Measurements from ENCODE around the gene DDR1. TPM values are rescaled to one million over a fixed set of nuclear protein-coding genes. Genes with fewer than 3 reads are reported as not detected.

DDR1 gene
- total and polyA plus RNA-seq, 4 experiments from 2014 or later: 1.4 to 13.1 (median 6.6) TPM

DNA sequence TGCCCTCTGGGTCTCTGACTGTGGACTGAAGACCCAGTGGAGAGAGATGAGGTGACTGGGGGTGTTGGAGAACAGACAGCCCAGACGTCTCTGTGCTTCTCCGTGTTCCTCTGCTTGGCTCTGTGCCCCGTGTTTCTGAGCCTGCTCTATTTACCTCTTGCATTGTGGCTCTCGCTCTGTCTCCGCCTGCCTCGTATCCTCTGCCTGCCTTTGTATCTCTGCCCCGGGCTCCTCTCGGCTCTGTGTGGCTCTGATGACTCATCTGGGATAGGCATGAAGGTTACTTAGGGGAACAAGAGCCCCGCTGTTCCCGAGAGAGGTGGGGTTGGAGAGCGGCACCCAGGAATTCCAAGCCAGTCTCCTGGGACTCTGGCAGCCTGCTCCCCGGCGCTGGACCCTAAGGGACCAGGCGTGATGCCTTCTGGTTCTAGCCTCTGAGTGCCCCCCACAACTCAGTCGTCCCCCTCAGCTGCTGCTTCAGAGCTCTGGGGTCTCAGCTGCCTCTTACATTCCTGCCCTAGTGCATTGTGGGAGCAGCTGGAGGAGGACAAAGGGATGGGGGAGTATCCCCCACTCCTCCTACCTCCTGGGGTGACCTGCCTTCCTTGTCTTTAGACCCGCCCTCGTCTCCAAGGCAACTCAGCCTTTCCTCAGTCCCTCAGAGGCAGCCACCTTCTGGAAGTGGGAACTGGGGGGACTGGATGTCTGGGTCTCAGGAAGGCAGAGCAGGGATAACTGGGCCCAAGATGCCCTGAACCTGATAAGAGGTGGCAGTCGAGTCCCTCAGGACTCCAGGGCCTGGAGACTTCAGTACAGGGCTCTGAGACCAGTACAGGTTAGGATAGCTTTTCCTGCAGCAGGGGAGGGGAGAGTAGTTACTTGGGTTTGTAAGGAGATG lies 1.9 kb downstream of the DDR1 start:
- H3K4me1 ChIP-seq (ENCODE audit: insufficient read depth, low read length): peaks cover 31% of the 10 kb centered on the region
- H3K4me3 ChIP-seq (ENCODE audit: low read length in 2 of 2): no peak overlapping the region
- no peaks in the 10 kb centered on the region for H3K9me3 ChIP-seq (ENCODE audit: control insufficient read depth in 1 of 2, low read length in 2 of 2)
- Mint-ChIP-seq H3K4me1 (peaks cover 19 to 34% (median 26%) of the 10 kb centered on the region in 4 donors), H3K27me3 (no peaks in the 10 kb centered on the region), H3K9me3 (no peaks in the 10 kb centered on the region), H3K27ac (peak overlapping the region in 5 of 7 donors; percentile 3 to 82 (median 70)), H3K4me3 (peak overlapping the region; percentile 77 to 87 (median 84)), H3K36me3 (peaks cover 0 to 14% of the 10 kb centered on the region in 2 donors)
- CTCF ChIA-PET (ENCODE audit: partially characterized antibody): interaction anchor here (2.3 to 12.0 kb wide), 2 partner anchors 56 to 194 kb away, joined by 8 to 262 read pairs; no protein-coding TSS in a partner anchor
- intact Hi-C loops (cut with micrococcal nuclease): no loop called here
- DNase-seq: no peak
- H3K36me3 ChIP-seq (ENCODE audit: insufficient read depth, low read length): no peaks in the 10 kb centered on the region
- no peak overlapping the region for H3K27ac ChIP-seq (ENCODE audit: low read depth, low read length)
- POLR2A ChIA-PET (ENCODE audit: partially characterized antibody): no interaction called here
- H3K27me3 ChIP-seq (ENCODE audit: insufficient read depth, low read length): no peaks in the 10 kb centered on the region

DNA sequence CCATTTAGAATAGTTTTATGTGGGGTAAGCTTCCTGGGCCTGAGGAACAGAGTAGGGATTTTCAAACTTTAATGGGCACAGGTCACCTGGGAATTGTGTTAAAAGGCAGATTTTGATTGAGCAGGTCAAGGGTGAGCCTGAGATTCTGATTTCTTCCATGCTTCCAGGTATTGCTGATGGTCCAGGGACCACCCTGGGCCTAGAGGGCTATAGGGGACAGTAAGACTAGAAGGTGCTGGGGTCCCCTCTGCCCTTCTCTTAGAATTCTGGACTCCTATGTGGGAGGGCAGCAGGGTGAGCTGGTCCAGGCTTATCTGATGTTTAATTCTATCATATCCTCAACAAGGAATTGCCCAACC lies 2.6 kb downstream of the DDR1 start:
- Histone ChIP-seq H3K27me3 (ENCODE audit: insufficient read depth, low read length) (no peaks in the 10 kb centered on the region), H3K27ac (ENCODE audit: low read depth, low read length) (no peak overlapping the region), H3K4me1 (ENCODE audit: insufficient read depth, low read length) (peaks cover 31% of the 10 kb centered on the region), H3K36me3 (ENCODE audit: insufficient read depth, low read length) (no peaks in the 10 kb centered on the region), H3K9me3 (ENCODE audit: control insufficient read depth in 1 of 2, low read length in 2 of 2) (no peaks in the 10 kb centered on the region), H3K4me3 (ENCODE audit: low read length in 2 of 2) (no peak overlapping the region)
- intact Hi-C loops (cut with micrococcal nuclease): no loop called here
- POLR2A ChIA-PET (ENCODE audit: partially characterized antibody): no interaction called here
- no peak for DNase-seq
- Mint-ChIP-seq H3K9me3 (no peaks in the 10 kb centered on the region), H3K27me3 (no peaks in the 10 kb centered on the region), H3K4me3 (peak overlapping the region in 1 of 8 donors; percentile 27), H3K27ac (no peak overlapping the region), H3K36me3 (peaks cover 0 to 14% of the 10 kb centered on the region in 2 donors), H3K4me1 (peaks cover 19 to 34% (median 26%) of the 10 kb centered on the region in 4 donors)
- CTCF ChIA-PET (ENCODE audit: partially characterized antibody): interaction anchor here (12.0 kb wide), 1 partner anchor 56 kb away, joined by 262 read pairs; no protein-coding TSS in a partner anchor

DNA sequence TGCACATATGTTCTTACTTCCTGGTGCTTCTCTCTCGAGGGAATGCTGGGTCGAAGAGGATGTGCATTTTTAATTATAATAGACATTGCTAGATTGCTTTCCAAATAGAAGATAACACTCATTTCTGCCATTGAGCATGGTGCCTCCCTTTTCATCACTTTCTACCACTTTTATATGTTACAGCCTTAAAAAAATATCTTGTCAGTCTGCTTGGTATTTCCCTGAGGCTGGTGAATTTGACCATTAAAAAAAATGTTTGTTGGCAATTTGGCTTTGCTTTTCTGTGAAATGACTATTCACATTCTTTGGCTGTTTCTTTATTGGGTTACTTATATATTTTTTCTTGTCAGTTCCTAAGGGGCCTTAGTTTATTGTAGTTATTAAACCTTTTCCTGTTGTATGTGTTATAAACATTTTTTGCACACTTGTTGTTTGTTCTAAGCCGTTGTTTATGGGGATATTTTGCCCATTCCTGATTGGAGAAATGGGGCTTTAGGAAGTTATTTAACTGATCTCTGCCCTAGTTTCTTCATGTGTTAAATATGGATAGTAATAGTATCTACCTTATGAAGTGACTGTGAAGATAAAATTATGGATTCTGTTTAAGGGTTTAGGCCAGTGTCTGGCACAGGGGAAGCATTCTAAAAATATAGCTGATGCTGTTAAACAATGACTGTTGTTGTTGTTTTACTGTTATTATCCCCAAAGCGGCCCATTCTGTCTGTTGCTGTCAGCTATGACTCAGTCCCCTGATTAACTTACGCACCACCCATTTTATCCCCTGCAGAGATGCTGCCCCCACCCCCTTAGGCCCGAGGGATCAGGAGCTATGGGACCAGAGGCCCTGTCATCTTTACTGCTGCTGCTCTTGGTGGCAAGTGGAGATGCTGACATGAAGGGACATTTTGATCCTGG lies 3.8 kb downstream of the DDR1 start:
- no peak overlapping the region for H3K27ac ChIP-seq (ENCODE audit: low read depth, low read length)
- Mint-ChIP-seq H3K9me3 (no peaks in the 10 kb centered on the region), H3K27ac (peak overlapping the region in 2 of 7 donors; percentile 14 to 46), H3K36me3 (peaks cover 0 to 14% of the 10 kb centered on the region in 2 donors), H3K27me3 (no peaks in the 10 kb centered on the region), H3K4me3 (peak overlapping the region in 2 of 8 donors; percentile 29 to 38), H3K4me1 (peaks cover 17 to 31% (median 23%) of the 10 kb centered on the region in 4 donors)
- no peaks in the 10 kb centered on the region for H3K9me3 ChIP-seq (ENCODE audit: control insufficient read depth in 1 of 2, low read length in 2 of 2)
- intact Hi-C loops (cut with micrococcal nuclease): no loop called here
- POLR2A ChIA-PET (ENCODE audit: partially characterized antibody): interaction anchor here (1.2 kb wide), 1 partner anchor 144 kb away, joined by 4 read pairs; the partner anchor contains the start of gene IER3
- H3K4me3 ChIP-seq (ENCODE audit: low read length in 2 of 2): no peak overlapping the region
- peaks cover 27% of the 10 kb centered on the region for H3K4me1 ChIP-seq (ENCODE audit: insufficient read depth, low read length)
- no peaks in the 10 kb centered on the region for H3K27me3 ChIP-seq (ENCODE audit: insufficient read depth, low read length)
- no peaks in the 10 kb centered on the region for H3K36me3 ChIP-seq (ENCODE audit: insufficient read depth, low read length)
- CTCF ChIA-PET (ENCODE audit: partially characterized antibody): interaction anchor here (0.8 to 2.0 kb wide), 3 partner anchors 11 to 67 kb away, joined by 3 to 6 read pairs (median 3); no protein-coding TSS in a partner anchor
- no peak for DNase-seq

DNA sequence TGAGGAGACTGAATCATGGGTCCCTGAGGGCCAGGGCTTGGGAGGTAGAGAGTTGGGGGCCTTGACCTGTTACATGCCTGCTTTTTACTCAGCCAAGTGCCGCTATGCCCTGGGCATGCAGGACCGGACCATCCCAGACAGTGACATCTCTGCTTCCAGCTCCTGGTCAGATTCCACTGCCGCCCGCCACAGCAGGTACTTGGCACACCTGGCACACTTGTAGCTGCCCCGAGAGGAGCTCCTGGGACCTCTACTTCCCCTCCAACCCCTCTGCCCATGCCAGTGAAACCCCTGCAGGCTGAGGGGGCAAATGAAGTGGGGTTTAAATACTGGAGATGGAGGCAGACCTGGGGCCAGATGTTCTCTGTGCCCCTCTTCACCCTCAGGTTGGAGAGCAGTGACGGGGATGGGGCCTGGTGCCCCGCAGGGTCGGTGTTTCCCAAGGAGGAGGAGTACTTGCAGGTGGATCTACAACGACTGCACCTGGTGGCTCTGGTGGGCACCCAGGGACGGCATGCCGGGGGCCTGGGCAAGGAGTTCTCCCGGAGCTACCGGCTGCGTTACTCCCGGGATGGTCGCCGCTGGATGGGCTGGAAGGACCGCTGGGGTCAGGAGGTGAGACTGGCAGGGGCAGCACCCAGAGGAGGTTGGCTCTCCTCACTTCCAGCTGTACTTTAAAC lies 4.6 kb downstream of the DDR1 start:
- ChIA-PET POLR2A (ENCODE audit: partially characterized antibody) (interaction anchor here (1.2 kb wide), 1 partner anchor 145 kb away, joined by 4 read pairs; the partner anchor contains the start of gene IER3), CTCF (ENCODE audit: partially characterized antibody) (interaction anchor here (0.8 to 2.0 kb wide), 4 partner anchors 12 to 68 kb away, joined by 3 to 6 read pairs (median 4); no protein-coding TSS in a partner anchor)
- Histone ChIP-seq H3K9me3 (ENCODE audit: control insufficient read depth in 1 of 2, low read length in 2 of 2) (no peaks in the 10 kb centered on the region), H3K4me3 (ENCODE audit: low read length in 2 of 2) (no peak overlapping the region), H3K27me3 (ENCODE audit: insufficient read depth, low read length) (no peaks in the 10 kb centered on the region), H3K27ac (ENCODE audit: low read depth, low read length) (no peak overlapping the region), H3K36me3 (ENCODE audit: insufficient read depth, low read length) (no peaks in the 10 kb centered on the region), H3K4me1 (ENCODE audit: insufficient read depth, low read length) (peaks cover 19% of the 10 kb centered on the region)
- Mint-ChIP-seq H3K27ac (no peak overlapping the region), H3K4me1 (peaks cover 12 to 23% (median 19%) of the 10 kb centered on the region in 4 donors), H3K27me3 (no peaks in the 10 kb centered on the region), H3K4me3 (no peak overlapping the region), H3K9me3 (no peaks in the 10 kb centered on the region), H3K36me3 (peaks cover 0 to 14% of the 10 kb centered on the region in 2 donors)
- intact Hi-C loops (cut with micrococcal nuclease): no loop called here
- DNase-seq: no peak

- Histone ChIP-seq H3K27me3 (ENCODE audit: insufficient read depth, low read length) (no peaks in the 10 kb centered on the region), H3K4me1 (ENCODE audit: insufficient read depth, low read length) (peaks cover 19% of the 10 kb centered on the region), H3K36me3 (ENCODE audit: insufficient read depth, low read length) (no peaks in the 10 kb centered on the region), H3K27ac (ENCODE audit: low read depth, low read length) (no peak overlapping the region), H3K4me3 (ENCODE audit: low read length in 2 of 2) (no peak overlapping the region), H3K9me3 (ENCODE audit: control insufficient read depth in 1 of 2, low read length in 2 of 2) (no peaks in the 10 kb centered on the region)
- POLR2A ChIA-PET (ENCODE audit: partially characterized antibody): no interaction called here
- CTCF ChIA-PET (ENCODE audit: partially characterized antibody): interaction anchor here (0.9 to 2.0 kb wide), 4 partner anchors 12 to 69 kb away, joined by 3 to 6 read pairs (median 4); no protein-coding TSS in a partner anchor
- Mint-ChIP-seq H3K4me3 (no peak overlapping the region), H3K27ac (peak overlapping the region in 1 of 7 donors; percentile 37), H3K36me3 (peaks cover under 1 to 14% of the 10 kb centered on the region in 2 donors), H3K27me3 (no peaks in the 10 kb centered on the region), H3K4me1 (peaks cover 12 to 23% (median 19%) of the 10 kb centered on the region in 4 donors), H3K9me3 (no peaks in the 10 kb centered on the region)
- no peak for DNase-seq
- intact Hi-C loops (cut with micrococcal nuclease): no loop called here
These were observed 5.2 kb downstream of the DDR1 start for GRCh38 chr6:30889496-30889885.

DNA sequence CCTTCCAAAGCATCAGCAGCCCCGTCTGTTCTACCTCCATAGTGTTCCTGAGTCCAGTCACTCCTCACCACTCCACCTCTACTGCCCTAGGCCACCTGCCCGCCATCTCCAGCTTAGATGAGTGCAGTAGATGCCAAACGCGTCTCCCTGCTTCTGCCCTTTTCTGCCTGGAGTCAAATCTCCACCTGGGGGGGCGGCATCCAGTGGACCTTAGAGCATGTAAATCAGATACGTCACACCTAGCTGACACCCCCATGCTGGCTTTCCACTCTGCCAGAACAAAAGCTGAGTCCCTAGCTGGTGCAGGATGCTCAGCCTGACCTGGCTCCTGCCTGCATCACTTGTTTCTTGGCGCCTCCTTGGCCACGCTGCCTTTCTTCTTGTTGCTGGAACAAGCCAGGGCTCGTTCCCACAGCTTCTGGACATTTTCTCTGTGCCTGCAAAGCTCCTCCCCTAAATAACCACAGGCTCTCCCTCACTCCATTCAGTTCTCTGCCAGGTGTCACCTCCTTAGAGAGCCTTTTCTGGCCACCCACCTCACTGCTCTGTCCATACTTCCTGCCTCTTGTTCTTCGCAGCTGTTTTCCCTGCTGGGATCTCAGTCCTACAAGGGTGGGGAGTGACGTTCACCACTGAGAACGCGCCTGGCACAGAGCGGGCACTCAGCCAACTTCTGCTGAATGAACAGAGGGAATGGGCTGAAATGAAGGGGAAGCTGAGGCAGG lies 5.8 kb downstream of the DDR1 start:
- no peaks in the 10 kb centered on the region for H3K36me3 ChIP-seq (ENCODE audit: insufficient read depth, low read length)
- Mint-ChIP-seq H3K4me3 (no peak overlapping the region), H3K36me3 (peaks cover 6 to 20% of the 10 kb centered on the region in 2 donors), H3K27me3 (no peaks in the 10 kb centered on the region), H3K4me1 (peaks cover 10 to 19% (median 16%) of the 10 kb centered on the region in 4 donors), H3K9me3 (no peaks in the 10 kb centered on the region), H3K27ac (peak overlapping the region in 1 of 7 donors; percentile 37)
- H3K27ac ChIP-seq (ENCODE audit: low read depth, low read length): no peak overlapping the region
- no peak overlapping the region for H3K4me3 ChIP-seq (ENCODE audit: low read length in 2 of 2)
- H3K27me3 ChIP-seq (ENCODE audit: insufficient read depth, low read length): no peaks in the 10 kb centered on the region
- CTCF ChIA-PET (ENCODE audit: partially characterized antibody): interaction anchor here (0.9 to 2.0 kb wide), 5 partner anchors 13 to 197 kb away, joined by 3 to 6 read pairs (median 4); no protein-coding TSS in a partner anchor
- POLR2A ChIA-PET (ENCODE audit: partially characterized antibody): interaction anchor here (0.8 kb wide), 1 partner anchor 9 kb away, joined by 3 read pairs; no protein-coding TSS in a partner anchor
- no peak for DNase-seq
- peaks cover 15% of the 10 kb centered on the region for H3K4me1 ChIP-seq (ENCODE audit: insufficient read depth, low read length)
- intact Hi-C loops (cut with micrococcal nuclease): no loop called here
- no peaks in the 10 kb centered on the region for H3K9me3 ChIP-seq (ENCODE audit: control insufficient read depth in 1 of 2, low read length in 2 of 2)
